Keratinocyte (primary cell): Measurements from ENCODE around the gene MAGI1. TPM values are rescaled to one million over a fixed set of nuclear protein-coding genes. Genes with fewer than 3 reads are reported as not detected.

Source experiments
- DNase-seq: peaks from one replicate; pipeline ENCODE4 v3.0.0-alpha.2; 2011; ENCODE audit warnings: low read depth, missing footprints, low spot score
- FAIRE-seq: peaks from 2 replicates; lab custom pipeline; 2011; peaks lifted over from hg19 to GRCh38; lab: Jason Lieb, UNC
- H2AFZ ChIP-seq: 2 replicates; pipeline ENCODE4 v1.6.0; 2012; ENCODE audit warnings: low read length, control low read depth, inconsistent platforms; ENCODE audit not compliant: control insufficient read depth
- H3K27ac ChIP-seq: 2 replicates; pipeline ENCODE4 v1.5.1; 2011; ENCODE audit warnings: low read length; ENCODE audit not compliant: control insufficient read depth, insufficient read depth
- H3K27me3 ChIP-seq: 3 replicates; pipeline ENCODE4 v1.6.0; 2011; ENCODE audit warnings: low read length; ENCODE audit not compliant: control insufficient read depth, insufficient read depth; ENCODE audit errors: extremely low read depth
- H3K36me3 ChIP-seq, 2 experiments: 2 replicates in 1 of 2; 3 replicates in 1 of 2; pipeline ENCODE4 v1.5.1; 2011; ENCODE audit warnings: low read length in 2 of 2, mild to moderate bottlenecking in 1 of 2; ENCODE audit not compliant: control insufficient read depth in 2 of 2, insufficient read depth in 2 of 2; ENCODE audit errors: extremely low read depth in 1 of 2
- H3K4me1 ChIP-seq: 3 replicates; pipeline ENCODE4 v1.5.1; 2011; ENCODE audit warnings: low read length; ENCODE audit not compliant: control insufficient read depth, insufficient read depth; ENCODE audit errors: extremely low read depth
- H3K4me2 ChIP-seq: 3 replicates; pipeline ENCODE4 v1.6.0; 2011; ENCODE audit warnings: low read depth, low read length; ENCODE audit not compliant: control insufficient read depth, insufficient read depth; ENCODE audit errors: extremely low read depth
- H3K4me3 ChIP-seq, 3 experiments: fragments of 200-600 bp in 1 of 3; sonication (generic) in 1 of 3; 2 replicates in 2 of 3; 3 replicates in 1 of 3; pipeline ENCODE4 v1.5.1; 2011 to 2016; ENCODE audit warnings: low read length in 3 of 3, mild to moderate bottlenecking in 3 of 3, control low read depth in 2 of 3, inconsistent platforms in 1 of 3, low read depth in 1 of 3, mixed read lengths in 1 of 3, mixed run types in 1 of 3, moderate library complexity in 1 of 3; ENCODE audit not compliant: control insufficient read depth in 2 of 3, insufficient read depth in 2 of 3; ENCODE audit errors: extremely low read depth in 1 of 3
- H3K79me2 ChIP-seq: 2 replicates; pipeline ENCODE4 v1.6.0; 2012; ENCODE audit warnings: low read length; ENCODE audit not compliant: control insufficient read depth, insufficient read depth
- H3K9ac ChIP-seq: 3 replicates; pipeline ENCODE4 v1.6.0; 2011; ENCODE audit warnings: low read length; ENCODE audit not compliant: control insufficient read depth, insufficient read depth; ENCODE audit errors: extremely low read depth
- H3K9me1 ChIP-seq: 3 replicates; pipeline ENCODE4 v1.6.0; 2011; ENCODE audit warnings: low read length; ENCODE audit not compliant: control insufficient read depth, insufficient read depth; ENCODE audit errors: extremely low read depth
- H3K9me3 ChIP-seq: 2 replicates; pipeline ENCODE4 v1.5.1; 2012; ENCODE audit warnings: low read depth, low read length; ENCODE audit not compliant: control insufficient read depth
- H4K20me1 ChIP-seq: 3 replicates; pipeline ENCODE4 v1.6.0; 2011; ENCODE audit warnings: low read length; ENCODE audit not compliant: control insufficient read depth, insufficient read depth; ENCODE audit errors: extremely low read depth
- EZH2 ChIP-seq: IDR thresholded peaks from one replicate; pipeline ENCODE4 v1.6.1; 2012; ENCODE audit warnings: inconsistent platforms, mild to moderate bottlenecking, low read length, moderate library complexity
- dilution Hi-C: fragments of 300-500 bp; cut with MboI; formaldehyde crosslinking; loops from one replicate; pipeline ENCODE4 v1.7.0; 2020; ENCODE audit warnings: low sequenced_read_pairs; ENCODE audit not compliant: extremely low pct_ligation_motif_present
- polyA plus RNA-seq, 5 experiments: library from polyadenylated mRNA; depleted of rRNA in 3 of 5; stranded (reverse) in 3 of 5; stranded (forward) in 1 of 5; unstranded in 1 of 5; fragments of >200 nt; gene quantifications; 1 replicate in 1 of 5; 2 replicates in 3 of 5; 3 replicates in 1 of 5; pipeline versions ENCODE4 v1.2.1 to v1.2.3, GENCODE V29; 2011 to 2012; ENCODE audit warnings: missing spikeins in 2 of 5, low read depth in 1 of 5, low replicate concordance in 1 of 5
- TF ChIP-seq, protein P1 (sequence below), 3 experiments: IDR thresholded peaks in 1 of 3; conservative IDR thresholded peaks in 1 of 3; optimal IDR thresholded peaks in 1 of 3; 2 replicates in 2 of 3; 3 replicates in 1 of 3; pipeline versions ENCODE3 to v1.5.1; 2011; ENCODE audit warnings: low read length in 3 of 3, mild to moderate bottlenecking in 3 of 3, moderate library complexity in 2 of 3, control low read depth in 1 of 3, inconsistent platforms in 1 of 3; ENCODE audit not compliant: insufficient read depth in 2 of 3; ENCODE audit errors: extremely low read depth in 1 of 3

MAGI1 gene
- polyA plus RNA-seq, 1 donor (not counting 4 experiments of a cell fraction or from before 2014, with no cell fraction given) = 10.9 TPM

DNA sequence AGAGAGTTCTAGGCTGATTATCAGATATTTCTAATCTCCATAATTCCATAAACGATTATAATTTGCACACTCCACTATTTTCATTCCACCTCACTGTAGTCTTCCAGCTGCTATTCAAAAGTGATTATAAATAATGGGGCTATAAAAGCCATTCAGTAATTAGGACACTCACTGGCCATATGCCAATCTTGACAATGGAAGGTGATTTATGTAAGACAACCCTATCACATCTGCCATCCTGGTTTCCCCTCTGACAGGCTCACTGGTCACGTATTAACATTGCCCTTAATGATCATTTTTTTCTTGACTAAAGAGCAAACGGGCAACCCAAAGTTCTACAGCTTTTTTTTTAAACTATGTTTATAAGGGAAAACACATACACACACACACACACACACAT lies 402.4 kb downstream of the MAGI1 start:
- TF ChIP-seq, protein P1, sequence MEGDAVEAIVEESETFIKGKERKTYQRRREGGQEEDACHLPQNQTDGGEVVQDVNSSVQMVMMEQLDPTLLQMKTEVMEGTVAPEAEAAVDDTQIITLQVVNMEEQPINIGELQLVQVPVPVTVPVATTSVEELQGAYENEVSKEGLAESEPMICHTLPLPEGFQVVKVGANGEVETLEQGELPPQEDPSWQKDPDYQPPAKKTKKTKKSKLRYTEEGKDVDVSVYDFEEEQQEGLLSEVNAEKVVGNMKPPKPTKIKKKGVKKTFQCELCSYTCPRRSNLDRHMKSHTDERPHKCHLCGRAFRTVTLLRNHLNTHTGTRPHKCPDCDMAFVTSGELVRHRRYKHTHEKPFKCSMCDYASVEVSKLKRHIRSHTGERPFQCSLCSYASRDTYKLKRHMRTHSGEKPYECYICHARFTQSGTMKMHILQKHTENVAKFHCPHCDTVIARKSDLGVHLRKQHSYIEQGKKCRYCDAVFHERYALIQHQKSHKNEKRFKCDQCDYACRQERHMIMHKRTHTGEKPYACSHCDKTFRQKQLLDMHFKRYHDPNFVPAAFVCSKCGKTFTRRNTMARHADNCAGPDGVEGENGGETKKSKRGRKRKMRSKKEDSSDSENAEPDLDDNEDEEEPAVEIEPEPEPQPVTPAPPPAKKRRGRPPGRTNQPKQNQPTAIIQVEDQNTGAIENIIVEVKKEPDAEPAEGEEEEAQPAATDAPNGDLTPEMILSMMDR (optimal IDR thresholded peaks at IDR 0.05 in 1 of 3, IDR thresholded peaks at IDR 0.05 in 1 of 3, conservative IDR thresholded peaks at IDR 0.05 in 1 of 3; ENCODE audit: extremely low read depth in 1 of 3, insufficient read depth in 2 of 3, low read length in 3 of 3) = no peak
- TF ChIP-seq EZH2 = no peak
- H3K27ac ChIP-seq = no peak overlapping the region
- dilution Hi-C loops = no loop called here
- no peak overlapping the region for H3K4me2 ChIP-seq
- no peaks in the 10 kb centered on the region for H3K36me3 ChIP-seq
- no peaks in the 10 kb centered on the region for H3K9me1 ChIP-seq
- DNase-seq (no peak), FAIRE-seq (no peak)
- no peaks in the 10 kb centered on the region for H3K4me1 ChIP-seq
- no peaks in the 10 kb centered on the region for H3K9me3 ChIP-seq
- H3K27me3 ChIP-seq = no peaks in the 10 kb centered on the region
- no peak overlapping the region for H2AFZ ChIP-seq
- H3K4me3 ChIP-seq = no peak overlapping the region
- H3K79me2 ChIP-seq = no peaks in the 10 kb centered on the region
- H3K9ac ChIP-seq = no peak overlapping the region
- H4K20me1 ChIP-seq = no peaks in the 10 kb centered on the region

DNA sequence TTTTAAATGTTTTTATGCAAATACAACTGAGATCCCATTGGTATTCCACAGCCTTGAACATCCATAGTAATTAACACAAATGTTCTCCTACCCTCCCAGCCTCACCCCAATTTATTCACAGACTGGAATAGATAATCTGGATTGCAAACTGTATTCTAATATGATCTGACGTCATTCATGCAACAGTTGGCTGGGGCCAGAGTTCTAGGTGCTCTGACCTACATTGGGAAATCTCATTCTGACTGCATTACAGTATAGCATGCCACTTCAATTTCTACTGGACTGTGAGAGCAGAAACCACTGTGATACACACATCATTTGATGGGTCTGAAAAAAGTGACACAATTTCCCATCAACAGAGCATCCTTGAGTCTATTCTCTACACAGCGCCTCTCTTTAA lies 403.1 kb downstream of the MAGI1 start:
- Histone ChIP-seq H3K9me1 (no peaks in the 10 kb centered on the region), H3K36me3 (no peaks in the 10 kb centered on the region), H3K4me1 (no peaks in the 10 kb centered on the region), H3K4me3 (no peak overlapping the region), H3K9ac (no peak overlapping the region), H3K27ac (no peak overlapping the region), H3K4me2 (no peak overlapping the region), H3K9me3 (no peaks in the 10 kb centered on the region), H4K20me1 (no peaks in the 10 kb centered on the region), H2AFZ (no peak overlapping the region), H3K27me3 (no peaks in the 10 kb centered on the region), H3K79me2 (no peaks in the 10 kb centered on the region)
- DNase-seq (no peak), FAIRE-seq (no peak)
- TF ChIP-seq, protein P1 (optimal IDR thresholded peaks at IDR 0.05 in 1 of 3, IDR thresholded peaks at IDR 0.05 in 1 of 3, conservative IDR thresholded peaks at IDR 0.05 in 1 of 3; ENCODE audit: extremely low read depth in 1 of 3, insufficient read depth in 2 of 3, low read length in 3 of 3) = no peak
- no peak for TF ChIP-seq EZH2
- dilution Hi-C loops = no loop called here
